Neural crest cell (in vitro differentiated cells): ENCODE measurements around the gene INTS11. TPM values are rescaled to one million over a fixed set of nuclear protein-coding genes. Genes with fewer than 3 reads are reported as not detected.

Experiments
- DNase-seq: peaks from one replicate; pipeline ENCODE4 v3.0.0; 2021; ENCODE audit warnings: low read depth, mixed read lengths, low spot score
- H3K27ac Mint-ChIP-seq: one replicate; pipeline ENCODE4 v1.8.0; 2021; ENCODE audit warnings: mild to moderate bottlenecking, mixed read lengths; ENCODE audit not compliant: unreplicated experiment
- H3K27me3 Mint-ChIP-seq: 2 replicates; pipeline ENCODE4 v1.8.0; 2021; ENCODE audit warnings: low read depth, mild to moderate bottlenecking, mixed read lengths
- H3K36me3 Mint-ChIP-seq: 2 replicates; pipeline ENCODE4 v1.8.0; 2021; ENCODE audit warnings: low read depth, mild to moderate bottlenecking, mixed read lengths
- H3K4me1 Mint-ChIP-seq: 2 replicates; pipeline ENCODE4 v1.8.0; 2021; ENCODE audit warnings: mixed read lengths
- H3K4me3 Mint-ChIP-seq: one replicate; pipeline ENCODE4 v1.8.0; 2021; ENCODE audit warnings: mild to moderate bottlenecking, mixed read lengths
- H3K9me3 Mint-ChIP-seq: 2 replicates; pipeline ENCODE4 v1.8.0; 2021; ENCODE audit warnings: mixed read lengths
- total RNA-seq: library from RNA; stranded (reverse); gene quantifications from 2 replicates; pipeline ENCODE4 v1.2.1, GENCODE V29; 2021
- TF ChIP-seq, protein P1 (sequence below): fragments of 200-600 bp; sonication (generic); conservative IDR thresholded peaks from 2 replicates; pipeline ENCODE4 v1.5.0; 2021; ENCODE audit warnings: antibody characterized with exemption, mild to moderate bottlenecking

The INTS11 gene
- total RNA-seq, 1 donor from 2014 or later, result 160 TPM

DNA sequence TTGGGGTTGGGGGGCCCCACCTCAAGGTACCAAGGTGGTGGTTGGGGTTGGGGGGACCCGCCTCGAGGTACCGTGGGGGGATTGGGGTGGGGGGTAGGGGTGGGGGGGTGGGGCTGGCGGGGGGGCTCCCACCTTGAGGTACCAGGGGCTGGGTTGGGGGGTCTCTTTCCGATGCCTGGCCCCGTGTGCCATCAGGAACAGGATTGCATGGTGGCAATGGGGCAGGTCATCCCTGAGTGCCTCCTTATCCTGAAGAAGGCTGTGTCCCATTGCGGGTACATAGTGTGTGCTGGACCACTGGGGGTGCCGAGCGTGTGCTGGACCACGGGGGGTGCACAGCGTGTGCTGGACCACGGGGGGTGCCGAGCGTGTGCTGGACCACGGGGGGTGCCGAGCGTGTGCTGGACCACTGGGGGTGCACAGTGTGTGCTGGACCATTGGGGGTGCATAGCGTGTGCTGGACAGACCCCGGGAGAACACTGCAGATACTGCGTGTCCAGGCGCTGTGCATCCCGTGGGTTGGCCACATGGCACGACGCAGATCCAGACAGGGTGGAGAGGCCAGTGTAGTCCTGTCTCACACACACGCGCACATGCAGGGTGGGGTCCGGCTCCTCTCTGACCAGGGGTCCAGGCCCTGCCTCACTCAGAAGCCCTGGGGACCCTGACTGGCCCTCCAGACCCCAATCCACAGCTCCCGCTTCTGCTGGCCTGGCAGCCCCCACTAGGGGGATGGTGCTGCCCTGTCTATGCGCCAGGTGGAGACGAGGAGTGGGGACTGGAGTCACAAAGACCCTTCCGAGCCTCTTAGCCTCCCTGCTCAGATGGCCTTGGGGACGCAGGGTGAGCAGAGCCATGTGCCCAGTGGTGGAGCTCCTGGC is 40.0 kb downstream of the INTS11 start:
- TF ChIP-seq, protein P1, sequence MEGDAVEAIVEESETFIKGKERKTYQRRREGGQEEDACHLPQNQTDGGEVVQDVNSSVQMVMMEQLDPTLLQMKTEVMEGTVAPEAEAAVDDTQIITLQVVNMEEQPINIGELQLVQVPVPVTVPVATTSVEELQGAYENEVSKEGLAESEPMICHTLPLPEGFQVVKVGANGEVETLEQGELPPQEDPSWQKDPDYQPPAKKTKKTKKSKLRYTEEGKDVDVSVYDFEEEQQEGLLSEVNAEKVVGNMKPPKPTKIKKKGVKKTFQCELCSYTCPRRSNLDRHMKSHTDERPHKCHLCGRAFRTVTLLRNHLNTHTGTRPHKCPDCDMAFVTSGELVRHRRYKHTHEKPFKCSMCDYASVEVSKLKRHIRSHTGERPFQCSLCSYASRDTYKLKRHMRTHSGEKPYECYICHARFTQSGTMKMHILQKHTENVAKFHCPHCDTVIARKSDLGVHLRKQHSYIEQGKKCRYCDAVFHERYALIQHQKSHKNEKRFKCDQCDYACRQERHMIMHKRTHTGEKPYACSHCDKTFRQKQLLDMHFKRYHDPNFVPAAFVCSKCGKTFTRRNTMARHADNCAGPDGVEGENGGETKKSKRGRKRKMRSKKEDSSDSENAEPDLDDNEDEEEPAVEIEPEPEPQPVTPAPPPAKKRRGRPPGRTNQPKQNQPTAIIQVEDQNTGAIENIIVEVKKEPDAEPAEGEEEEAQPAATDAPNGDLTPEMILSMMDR, result no peak
- Mint-ChIP-seq H3K27ac (no peak overlapping the region), H3K27me3 (no peaks in the 10 kb centered on the region), H3K4me1 (no peaks in the 10 kb centered on the region), H3K36me3 (no peaks in the 10 kb centered on the region), H3K9me3 (no peaks in the 10 kb centered on the region), H3K4me3 (no peak overlapping the region)
- DNase-seq, result no peak

DNA sequence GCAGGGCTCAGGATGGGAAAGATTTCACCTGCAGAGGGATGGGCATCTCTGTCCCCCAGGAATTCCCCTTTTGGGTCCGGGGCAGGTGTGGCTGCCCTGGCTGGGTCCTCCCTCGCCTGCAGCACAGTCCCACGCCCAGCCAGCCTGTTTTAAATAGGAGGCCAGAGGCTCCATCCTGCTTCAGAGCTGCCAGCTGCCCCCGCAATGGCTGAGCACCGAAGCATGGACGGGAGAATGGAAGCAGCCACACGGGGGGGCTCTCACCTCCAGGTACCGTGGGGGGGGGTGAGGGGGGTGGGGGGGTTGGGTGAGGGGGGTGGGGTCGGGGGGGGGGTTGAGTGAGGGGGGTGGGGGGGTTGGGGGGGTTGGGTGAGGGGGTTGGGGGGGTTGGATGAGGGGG is 40.6 kb downstream of the INTS11 start:
- no peaks in the 10 kb centered on the region for H3K36me3 Mint-ChIP-seq
- H3K27me3 Mint-ChIP-seq, result no peaks in the 10 kb centered on the region
- TF ChIP-seq, protein P1, result no peak
- no peak for DNase-seq
- no peak overlapping the region for H3K4me3 Mint-ChIP-seq
- no peak overlapping the region for H3K27ac Mint-ChIP-seq
- no peaks in the 10 kb centered on the region for H3K9me3 Mint-ChIP-seq
- H3K4me1 Mint-ChIP-seq, result no peaks in the 10 kb centered on the region

DNA sequence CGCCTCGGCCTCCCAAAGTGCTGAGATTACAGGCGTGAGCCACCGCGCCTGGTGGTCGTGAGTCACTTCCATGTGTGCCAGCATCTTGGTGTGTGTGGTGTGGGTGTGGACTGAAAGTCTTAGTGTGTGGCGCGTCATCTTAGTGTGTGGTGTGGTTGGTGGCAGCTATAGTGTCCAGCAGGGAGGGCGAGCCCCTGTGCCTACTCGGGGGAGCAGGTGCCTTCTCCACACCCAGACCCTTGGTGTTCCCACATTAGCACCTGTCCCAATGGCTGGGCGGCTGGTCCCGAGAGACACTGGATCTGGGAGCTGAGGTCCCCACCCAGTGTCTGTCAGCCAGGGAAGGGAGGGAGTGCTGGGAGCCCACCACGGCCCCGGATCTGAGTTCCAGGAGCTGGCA is 41.5 kb downstream of the INTS11 start:
- no peaks in the 10 kb centered on the region for H3K27me3 Mint-ChIP-seq

DNA sequence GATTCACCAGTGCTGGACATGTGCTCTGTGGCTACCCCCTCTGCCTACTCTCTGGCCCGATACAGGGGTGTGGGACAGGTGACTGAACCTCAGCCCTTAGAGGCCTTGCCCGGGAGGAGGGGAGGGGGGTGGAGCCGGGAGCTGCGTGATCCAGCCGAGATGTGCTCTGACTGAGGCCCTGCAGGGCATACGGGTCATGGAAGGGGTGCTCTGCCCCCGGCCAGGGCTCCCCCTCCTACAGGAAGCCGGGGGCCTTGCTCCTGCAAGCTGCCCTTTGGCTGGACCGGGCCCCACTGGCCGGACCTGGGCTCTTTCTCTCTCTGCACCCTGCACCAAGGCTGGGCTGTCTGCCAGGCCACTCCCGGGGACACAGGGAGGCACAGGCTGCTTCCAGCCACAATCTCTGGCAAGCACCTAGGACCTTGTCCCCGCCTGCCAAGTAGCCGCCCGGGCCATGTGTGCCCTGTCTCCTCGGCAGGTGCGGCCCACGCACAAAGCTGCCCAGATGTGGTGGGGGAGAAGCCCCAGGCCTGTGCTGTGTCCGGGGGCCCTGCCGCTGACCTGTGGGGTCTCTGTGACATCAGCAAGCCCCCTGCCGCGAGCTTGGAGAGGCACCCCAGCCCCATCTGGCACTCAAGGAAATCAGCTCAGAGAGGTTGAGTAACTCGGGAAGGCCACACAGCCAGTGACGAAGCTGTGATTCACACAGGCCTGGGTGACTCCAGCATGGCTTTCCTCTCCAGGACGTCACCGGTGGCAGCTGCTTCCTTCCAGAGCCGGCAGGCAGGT is 42.7 kb downstream of the INTS11 start:
- H3K36me3 Mint-ChIP-seq, result no peaks in the 10 kb centered on the region
- no peaks in the 10 kb centered on the region for H3K9me3 Mint-ChIP-seq
- no peaks in the 10 kb centered on the region for H3K4me1 Mint-ChIP-seq
- no peak overlapping the region for H3K4me3 Mint-ChIP-seq
- TF ChIP-seq, protein P1, result no peak
- no peak for DNase-seq
- H3K27me3 Mint-ChIP-seq, result no peaks in the 10 kb centered on the region
- no peak overlapping the region for H3K27ac Mint-ChIP-seq

More for the DNA sequence above, 41.5 kb downstream of the INTS11 start:
- Mint-ChIP-seq H3K36me3 (no peaks in the 10 kb centered on the region), H3K27ac (no peak overlapping the region), H3K9me3 (no peaks in the 10 kb centered on the region), H3K4me1 (no peaks in the 10 kb centered on the region), H3K4me3 (peak overlapping the region; percentile 23)
- DNase-seq, result no peak
- TF ChIP-seq, protein P1, result no peak

DNA sequence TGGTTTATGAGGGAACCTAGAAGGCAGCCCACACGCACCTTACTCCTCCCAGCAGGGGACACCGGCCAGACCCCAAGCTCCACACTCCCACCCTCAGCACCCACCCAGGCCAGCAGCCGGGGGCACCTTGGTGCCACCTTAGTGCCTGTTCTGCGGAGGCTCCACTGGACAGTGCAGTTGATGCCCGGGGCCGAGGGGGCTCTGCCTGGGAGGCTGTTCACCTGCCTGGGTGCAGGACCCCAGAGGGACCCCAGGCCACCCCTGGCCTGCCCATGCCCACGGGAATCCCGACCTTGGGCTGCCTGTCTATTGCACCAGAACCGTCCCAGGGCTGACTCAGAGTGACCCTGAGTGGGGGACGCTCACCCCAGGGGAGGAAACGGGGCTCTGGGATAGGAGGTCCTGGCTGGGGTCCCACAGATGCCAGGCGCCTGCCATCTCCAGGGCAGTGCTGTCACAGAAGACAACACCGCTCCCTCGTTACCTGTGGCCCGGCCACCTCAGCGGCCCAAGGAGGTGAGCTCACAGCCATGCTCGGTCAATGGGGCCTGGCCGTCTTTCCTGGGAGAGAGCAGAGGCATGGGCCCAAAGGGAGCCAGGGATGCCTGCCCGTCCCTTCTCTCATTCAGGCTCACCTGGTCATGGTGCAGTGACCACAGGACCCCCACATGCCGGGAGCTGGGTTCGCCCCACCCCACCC is 43.5 kb downstream of the INTS11 start:
- H3K4me1 Mint-ChIP-seq, result peaks cover under 1% of the 10 kb centered on the region
- no peaks in the 10 kb centered on the region for H3K9me3 Mint-ChIP-seq
- H3K36me3 Mint-ChIP-seq, result no peaks in the 10 kb centered on the region
- TF ChIP-seq, protein P1, result no peak
- no peak for DNase-seq
- no peak overlapping the region for H3K27ac Mint-ChIP-seq
- H3K4me3 Mint-ChIP-seq, result no peak overlapping the region
- H3K27me3 Mint-ChIP-seq, result no peaks in the 10 kb centered on the region
